GM21737 (cell line): ENCODE results near the gene PAM.
"Not testable (repeated sequence)": the region's sequence is repeated elsewhere in the genome, so short reads cannot be mapped to it uniquely, and the experiment has no call there.

Experiments
- ATAC-seq: cut with Tn5 transposase; IDR thresholded peaks from one replicate; pipeline ENCODE4 v1.9.1; 2021; ENCODE audit warnings: mild to moderate bottlenecking, moderate library complexity; ENCODE audit not compliant: unreplicated experiment

The PAM gene

DNA sequence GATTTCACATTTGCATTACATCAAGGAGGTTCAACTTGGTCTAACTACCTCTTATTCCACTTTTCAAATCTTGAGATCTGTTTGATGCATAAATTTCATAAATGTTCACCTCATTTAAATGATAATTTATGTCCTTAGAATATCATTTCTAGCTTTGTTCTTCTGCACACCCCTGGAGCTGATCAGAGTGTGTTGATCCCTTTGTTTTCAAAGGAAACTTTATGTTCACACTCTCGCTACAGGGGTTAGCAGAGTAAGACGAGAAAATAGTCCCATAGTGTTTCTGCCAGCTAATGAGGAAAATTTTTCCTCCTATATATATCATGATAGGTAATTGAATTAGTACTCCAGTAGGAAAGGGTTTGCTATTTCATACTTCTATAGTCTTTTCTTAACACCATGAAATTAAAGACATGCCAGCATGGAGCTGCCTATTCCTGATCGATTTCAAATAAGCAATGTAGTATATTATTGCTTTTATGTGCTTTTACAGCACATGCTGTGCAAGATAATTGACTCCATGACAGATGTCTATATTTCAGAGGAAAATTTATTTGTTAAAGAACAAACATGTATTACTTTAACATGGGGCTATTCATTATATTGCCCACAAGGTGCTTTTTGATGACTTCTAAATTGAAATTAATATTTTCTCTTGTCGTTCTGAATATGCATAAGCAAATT is 4.8 kb upstream of the PAM start:
- ATAC-seq: no peak

DNA sequence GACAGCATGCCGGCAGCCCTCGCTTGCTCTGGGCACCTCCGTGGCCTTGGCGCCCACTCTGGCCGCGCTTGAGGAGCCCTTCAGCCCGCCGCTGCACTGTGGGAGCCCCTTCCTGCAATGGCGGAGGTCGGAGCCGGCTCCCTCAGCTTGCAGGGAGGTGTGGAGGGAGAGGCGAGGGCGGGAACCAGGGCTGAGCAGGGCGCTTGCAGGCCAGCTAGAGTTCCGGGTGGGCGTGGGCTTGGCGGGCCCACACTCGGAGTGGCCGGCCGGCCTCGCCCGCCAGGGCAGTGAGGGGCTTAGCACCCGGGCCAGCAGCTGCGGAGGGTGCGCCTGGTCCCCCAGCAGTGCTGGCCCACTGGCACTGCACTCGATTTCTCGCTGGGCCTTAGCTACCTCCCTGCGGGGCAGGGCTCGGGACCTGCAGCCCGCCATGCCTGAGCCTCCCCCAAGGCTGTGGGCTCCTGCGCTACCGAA is 3.2 kb upstream of the PAM start:
- not testable (repeated sequence) for ATAC-seq

DNA sequence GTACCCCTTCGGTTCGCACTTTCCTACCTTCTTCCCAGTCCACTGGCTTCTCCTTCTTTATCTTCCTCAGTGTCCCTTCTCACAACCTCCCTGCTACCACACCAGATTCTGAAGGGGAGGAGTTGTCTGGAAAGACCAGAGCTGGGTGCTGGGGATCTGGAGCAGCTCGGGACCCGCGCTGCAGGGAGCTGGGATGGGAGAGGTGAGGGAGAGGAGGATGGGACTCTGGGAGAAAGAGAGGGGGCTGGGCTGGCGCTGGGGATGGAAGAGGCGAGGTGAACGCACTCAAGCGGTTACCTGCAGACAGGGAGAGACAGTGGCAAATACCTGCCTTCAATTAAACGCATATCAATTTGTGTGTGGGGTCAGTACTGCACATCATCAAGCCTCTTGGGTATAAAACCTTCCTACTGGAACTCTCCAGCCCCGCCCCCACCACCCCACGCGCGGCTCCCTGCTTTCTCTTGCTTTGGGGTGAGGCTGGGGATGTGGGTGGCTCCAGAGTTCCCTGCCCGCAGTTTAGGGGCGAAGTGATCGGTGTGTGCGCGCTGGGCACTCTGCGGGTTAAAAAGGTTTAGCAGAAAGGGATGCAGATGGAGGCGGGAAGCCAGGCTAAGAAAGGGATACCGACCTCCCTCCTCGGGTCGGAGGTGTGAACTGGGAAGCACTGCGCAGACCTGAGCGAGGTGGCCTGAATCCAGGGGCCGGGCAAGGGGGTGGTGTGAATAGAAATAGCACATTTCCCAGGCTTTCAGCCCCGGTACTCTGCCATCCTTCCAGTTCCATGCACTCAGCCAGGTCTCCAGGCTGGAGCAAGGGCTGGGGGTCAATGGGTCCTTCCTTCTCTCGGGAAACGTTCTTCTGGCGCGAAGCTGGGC is 977 bp upstream of the PAM start:
- ATAC-seq: no peak

- peak; percentile 69 for ATAC-seq
Measured at GRCh38 chr5:102755686-102756371, 724 bp downstream of the PAM start.

DNA sequence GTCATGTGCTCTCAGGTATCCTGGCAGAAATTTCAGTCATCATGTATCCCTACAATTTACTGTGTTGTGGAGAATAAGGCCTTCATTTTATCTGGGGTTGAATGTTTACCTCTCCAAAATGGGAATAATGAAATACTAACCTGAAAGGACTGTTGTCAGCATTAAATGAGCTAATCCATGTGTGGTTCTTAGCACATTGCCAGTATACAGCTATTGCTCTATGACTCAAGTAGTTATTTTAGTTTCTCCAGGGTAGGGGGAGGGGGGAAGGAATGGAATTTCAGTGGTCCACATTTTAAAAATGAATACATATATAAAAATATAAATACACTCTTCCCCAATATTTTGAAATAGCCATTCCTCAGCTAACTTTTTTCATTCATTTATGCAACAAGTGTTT is 3.5 kb downstream of the PAM start:
- no peak for ATAC-seq

DNA sequence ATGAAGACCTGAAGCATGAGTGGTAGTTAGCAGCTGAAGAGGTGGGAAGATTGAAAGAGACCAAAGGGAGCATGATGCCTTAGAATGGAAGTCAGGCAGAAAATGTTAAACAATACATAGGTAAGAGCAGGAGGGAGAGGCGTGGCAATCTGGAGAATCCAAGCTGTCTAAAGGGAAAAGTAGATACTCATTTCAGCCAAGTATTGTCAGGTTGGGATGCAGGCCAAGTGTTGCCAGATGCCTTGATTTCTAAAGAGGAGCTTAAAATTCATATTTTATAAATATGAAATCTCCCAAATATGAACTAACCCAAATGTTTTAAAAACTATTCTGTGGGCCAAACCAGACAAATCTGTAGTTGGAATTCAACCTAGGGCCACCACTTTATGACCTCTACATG is 4.2 kb downstream of the PAM start:
- ATAC-seq: no peak

DNA sequence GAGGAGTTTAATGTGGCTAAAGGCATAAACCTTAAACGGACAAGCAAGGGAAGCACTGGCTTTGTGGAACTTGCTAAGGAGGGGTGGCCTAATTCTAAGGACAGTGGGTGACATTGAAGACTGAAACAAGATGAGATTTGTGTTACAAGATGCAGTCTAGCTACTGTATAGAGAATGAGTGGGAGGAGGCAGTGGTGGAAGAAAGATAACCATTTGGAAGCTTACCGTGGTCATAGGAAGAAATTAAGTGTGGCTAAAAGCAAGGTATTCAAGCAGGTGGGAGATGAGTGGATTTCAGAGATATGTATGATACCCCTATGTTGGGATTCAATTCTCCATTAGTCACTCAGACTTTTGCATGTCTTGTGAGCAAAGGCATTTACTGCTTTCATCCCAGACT is 4.6 kb downstream of the PAM start:
- no peak for ATAC-seq

DNA sequence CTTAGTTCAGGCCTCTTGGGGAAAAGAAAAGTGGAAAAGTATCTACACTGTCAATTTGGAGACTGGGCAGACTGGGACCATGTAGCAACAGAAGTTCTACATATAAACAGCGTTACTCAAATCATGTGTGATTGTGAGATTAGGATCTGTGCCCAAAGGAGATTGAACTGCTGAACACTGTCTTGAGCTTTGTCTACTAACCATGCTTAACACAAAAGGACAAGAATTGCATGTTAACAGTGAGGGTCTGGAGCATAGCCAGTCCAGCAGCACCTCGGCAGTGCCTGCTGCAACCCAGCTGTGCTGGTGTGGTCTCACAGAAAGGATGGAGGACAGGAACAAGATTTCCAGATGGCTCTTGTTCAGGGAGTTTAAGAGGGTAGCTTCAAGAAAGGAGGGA is 5.7 kb downstream of the PAM start:
- no peak for ATAC-seq

- peak; percentile 78 for ATAC-seq
Measured at GRCh38 chr5:102762095-102762534, 7.0 kb downstream of the PAM start.

GRCh38 chr5:102762562-102763227 is 7.6 kb downstream of the PAM start:
- ATAC-seq: no peak

GRCh38 chr5:102763734-102764133 is 8.6 kb downstream of the PAM start:
- no peak for ATAC-seq

DNA sequence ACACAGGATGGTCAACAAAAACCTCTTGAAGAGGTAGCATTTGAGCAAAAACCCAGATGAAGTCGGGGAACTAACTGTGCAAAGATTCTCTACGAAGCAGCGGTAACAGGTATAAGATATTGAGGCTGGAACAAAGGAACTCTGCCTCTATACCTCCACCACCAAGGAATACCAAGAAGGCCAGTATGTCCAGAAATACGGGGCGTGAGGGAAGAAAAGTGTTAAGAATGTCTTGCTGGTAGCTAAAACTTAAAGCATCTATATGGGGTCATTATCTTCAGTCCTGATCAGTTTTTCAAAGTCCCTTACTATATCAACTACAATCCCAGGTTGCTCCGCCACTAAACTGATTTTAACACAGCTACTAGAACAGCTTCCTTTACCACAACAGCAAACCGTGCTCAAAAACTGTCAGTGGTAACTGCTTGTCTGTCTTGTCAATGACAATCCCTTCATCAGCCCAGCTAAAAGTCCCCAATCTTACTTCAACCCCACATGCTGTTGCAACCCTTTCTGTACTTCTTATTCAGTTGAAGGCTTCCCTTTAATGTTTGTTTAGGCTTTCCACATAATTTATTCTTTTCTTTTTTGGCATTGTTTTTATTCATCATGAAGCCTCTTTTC is 9.4 kb downstream of the PAM start:
- ATAC-seq: no peak

DNA sequence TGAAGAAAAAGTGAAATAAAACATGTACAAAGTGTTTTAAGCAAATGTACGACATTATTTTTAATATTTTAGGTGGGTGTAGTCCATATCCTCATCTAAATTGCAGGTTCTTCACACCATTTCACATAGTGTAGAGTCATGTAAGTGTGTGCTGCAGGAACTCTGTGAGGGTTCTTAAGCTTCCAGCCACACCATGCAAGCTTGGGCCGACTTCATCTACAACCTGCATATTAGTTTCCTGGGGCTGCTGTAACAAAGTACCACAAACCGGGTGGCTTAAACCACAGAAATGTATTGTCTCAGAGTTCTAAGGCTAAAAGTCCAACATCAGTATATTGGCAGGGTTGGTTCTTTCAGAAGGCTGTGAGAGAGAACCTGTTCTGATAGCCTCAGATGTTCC is 10.2 kb downstream of the PAM start:
- ATAC-seq: no peak

DNA sequence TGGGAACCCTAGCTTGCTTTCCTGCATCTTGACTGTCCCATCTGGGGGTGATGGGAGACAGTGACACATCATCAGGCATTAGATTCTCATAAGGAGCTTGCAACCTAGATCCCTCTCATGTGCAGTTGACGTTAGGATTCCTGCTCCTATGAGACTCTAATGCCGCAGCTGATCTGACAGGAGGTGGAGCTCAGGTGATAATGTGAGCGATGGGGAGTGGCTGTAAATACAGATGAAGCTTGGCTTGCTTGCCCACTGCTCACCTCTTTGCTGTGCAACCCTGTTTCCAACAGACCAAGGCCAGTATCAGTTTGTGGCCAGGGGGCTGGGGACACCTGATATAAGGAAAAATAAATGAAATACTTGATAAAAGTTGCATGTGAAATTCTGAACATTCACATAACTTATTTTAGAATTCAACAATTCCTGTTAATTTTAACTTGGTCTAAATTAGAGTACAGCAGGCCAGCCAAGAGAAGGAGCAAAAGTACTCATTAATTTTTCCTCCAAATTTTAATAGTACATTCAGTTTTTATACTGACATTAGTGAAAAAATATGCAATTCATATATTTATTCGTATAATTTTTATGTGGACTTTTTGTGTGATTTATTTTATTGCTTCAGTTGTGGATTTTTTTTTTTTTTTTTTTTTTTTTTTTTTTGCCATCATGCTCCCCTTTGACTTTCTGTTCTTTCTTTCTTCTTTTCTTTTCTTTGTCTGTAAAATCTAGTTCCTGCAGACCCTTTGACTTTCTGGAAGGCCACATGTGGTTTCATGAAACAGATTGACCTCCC is 11.4 kb downstream of the PAM start:
- ATAC-seq: no peak

- no peak for ATAC-seq
Measured at GRCh38 chr5:102767862-102768261, 12.8 kb downstream of the PAM start.

GRCh38 chr5:102770803-102771202 is 15.7 kb downstream of the PAM start:
- ATAC-seq: no peak

- no peak for ATAC-seq
Measured at GRCh38 chr5:102771435-102771834, 16.3 kb downstream of the PAM start.

DNA sequence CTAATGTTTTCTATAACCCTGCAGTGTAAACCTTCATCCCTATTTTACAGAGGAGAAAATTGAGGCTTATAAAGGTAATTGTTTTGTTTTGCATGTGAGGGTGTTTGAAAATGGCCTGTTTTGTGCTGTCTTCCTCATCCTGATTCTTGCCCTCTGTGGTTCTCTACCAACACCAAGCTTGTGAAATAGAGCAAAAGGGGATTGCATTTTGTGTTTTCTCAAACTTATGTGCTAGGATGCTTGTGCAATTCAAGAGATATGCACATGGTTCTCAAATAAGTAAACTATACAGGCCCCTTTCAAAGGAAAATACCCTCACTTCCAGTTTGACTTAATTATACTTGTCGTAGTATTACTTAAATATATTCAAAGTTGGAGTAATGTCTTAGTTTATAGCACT is 17.2 kb downstream of the PAM start:
- no peak for ATAC-seq

GRCh38 chr5:102773133-102773532 is 18.0 kb downstream of the PAM start:
- ATAC-seq: no peak

DNA sequence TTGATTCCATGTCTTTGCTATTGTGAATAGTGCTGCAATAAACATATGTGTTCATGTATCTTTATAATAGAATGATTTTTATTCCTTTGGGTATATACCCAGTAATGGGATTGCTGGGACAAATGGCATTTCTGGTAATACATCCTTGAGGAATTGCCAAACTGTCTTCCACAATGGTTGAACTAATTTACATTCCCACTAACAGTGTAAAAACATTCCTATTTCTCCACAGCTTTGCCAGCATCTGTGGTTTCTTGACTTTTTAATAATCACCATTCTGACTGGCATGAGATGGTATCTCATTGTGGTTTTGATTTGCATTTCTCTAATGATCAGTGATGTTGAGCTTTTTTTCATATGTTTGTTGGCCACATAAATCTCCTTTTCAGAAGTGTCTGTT is 20.7 kb downstream of the PAM start:
- not testable (repeated sequence) for ATAC-seq
